ENCODE data around the gene STX8. TPM values are rescaled to one million over a fixed set of nuclear protein-coding genes. Genes with fewer than 3 reads are reported as not detected.

The STX8 gene
- polyA plus RNA-seq, 1 of the 3 experiments (the other 2 are of a cell fraction), result 51.3 TPM

- no peak for DNase-seq
- Histone ChIP-seq H2AFZ (ENCODE audit: low read depth) (no peak overlapping the region), H3F3A (replicated peaks; ENCODE audit: insufficient read depth) (no peaks in the 10 kb centered on the region), H3K4me2 (no peak overlapping the region), H3K27ac (ENCODE audit: low read depth in 2 of 2, low read length in 1 of 2) (no peak overlapping the region), H3K4me1 (ENCODE audit: control insufficient read depth in 1 of 2, insufficient read depth in 2 of 2, low read depth in 1 of 2, low read length in 1 of 2) (peaks cover 0 to 3% of the 10 kb centered on the region in 2 experiments; a peak in 1 of 4 replicates), H3K27me3 (ENCODE audit: insufficient read depth) (no peaks in the 10 kb centered on the region), H3K4me3 (ENCODE audit: low read depth in 2 of 2, low read length in 1 of 2) (no peak overlapping the region), H3K36me3 (replicated peaks in 1 of 2; ENCODE audit: control insufficient read depth in 1 of 2, insufficient read depth in 2 of 2, low read length in 1 of 2) (no peaks in the 10 kb centered on the region), H3K9ac (no peak overlapping the region), H3K9me2 (no peaks in the 10 kb centered on the region), H3K9me3 (0 out of 2 replicates have a peak, but pooled peaks cover 8% of the 10 kb centered on the region), H4K20me1 (ENCODE audit: insufficient read depth) (no peaks in the 10 kb centered on the region), H3K79me2 (ENCODE audit: insufficient read depth) (no peaks in the 10 kb centered on the region)
- WGBS (ENCODE audit: low lambda C conversion rate), result 86% methylated on average over 6 of the region's 6 CpGs
- ChIA-PET CTCF (interaction anchor here (1.5 kb wide), 1 partner anchor 13 kb away, joined by 3 read pairs; no protein-coding TSS in a partner anchor), POLR2A (no interaction called here)
- TF ChIP-seq TEAD4 (IDR thresholded peaks at IDR 0.05; ENCODE audit: borderline replicate concordance, insufficient read depth), result no peak
- no peak for TF ChIP-seq NFIC (IDR thresholded peaks at IDR 0.05; ENCODE audit: borderline replicate concordance)
- no peak for TF ChIP-seq SMC3 (IDR thresholded peaks at IDR 0.05; ENCODE audit: low read depth, low read length)
- TF ChIP-seq RFX5 (IDR thresholded peaks at IDR 0.05; ENCODE audit: low read length), result no peak
- TF ChIP-seq POLR2AphosphoS5 (IDR thresholded peaks at IDR 0.05; ENCODE audit: low read depth, low read length), result no peak
- TF ChIP-seq USF2 (IDR thresholded peaks at IDR 0.05; ENCODE audit: borderline replicate concordance, low read depth, low read length), result no peak
- TF ChIP-seq SIN3A (IDR thresholded peaks at IDR 0.05; ENCODE audit: borderline replicate concordance, low read depth, low read length), result no peak
- TF ChIP-seq MAX (IDR thresholded peaks at IDR 0.05; ENCODE audit: low read depth), result no peak
- no peak for TF ChIP-seq FOSL2 (IDR thresholded peaks at IDR 0.05; ENCODE audit: borderline replicate concordance, low read depth)
- TF ChIP-seq NRF1 (IDR thresholded peaks at IDR 0.05; ENCODE audit: low read depth, low read length), result no peak
- no peak for TF ChIP-seq EZH2phosphoT487 (IDR thresholded peaks at IDR 0.05; ENCODE audit: borderline replicate concordance, low read depth)
- no peak for TF ChIP-seq TAF1 (IDR thresholded peaks at IDR 0.05; ENCODE audit: borderline replicate concordance, low read depth, low read length)
- no peak for TF ChIP-seq GATA2 (CRISPR knock-in tag; IDR thresholded peaks at IDR 0.05)
- no peak for TF ChIP-seq EP300 (IDR thresholded peaks at IDR 0.05; ENCODE audit: borderline replicate concordance in 1 of 2, low read depth in 1 of 2, low read length in 1 of 2)
- TF ChIP-seq ZBTB33 (IDR thresholded peaks at IDR 0.05; ENCODE audit: borderline replicate concordance, low read depth), result no peak
- TF ChIP-seq PBX3 (IDR thresholded peaks at IDR 0.05), result no peak
- no peak for TF ChIP-seq JUND (IDR thresholded peaks at IDR 0.05)
These were observed 243.5 kb downstream of the STX8 start for GRCh38 chr17:9332132-9332494.

All from SK-N-SH (cell line).